Stimulated activated CD8-positive, alpha-beta memory T cell treated with anti-CD3 and anti-CD28 coated beads, Interleukin-15, amount 100 ng/mL, for 48 hours (primary cell): Measurements from ENCODE around the gene GOLGA8R.
A peak's percentile ranks its signal among the peaks of the same experiment; 100 is the strongest.
"Not testable (repeated sequence)": the region's sequence is repeated elsewhere in the genome, so short reads cannot be mapped to it uniquely, and the experiment has no call there.

Experiments
- DNase-seq, 2 donors: peaks; one replicate each; pipeline ENCODE4 v3.0.0-alpha.2; 2020; ENCODE audit warnings: low read depth in 2 of 2

GOLGA8R gene, protein sequence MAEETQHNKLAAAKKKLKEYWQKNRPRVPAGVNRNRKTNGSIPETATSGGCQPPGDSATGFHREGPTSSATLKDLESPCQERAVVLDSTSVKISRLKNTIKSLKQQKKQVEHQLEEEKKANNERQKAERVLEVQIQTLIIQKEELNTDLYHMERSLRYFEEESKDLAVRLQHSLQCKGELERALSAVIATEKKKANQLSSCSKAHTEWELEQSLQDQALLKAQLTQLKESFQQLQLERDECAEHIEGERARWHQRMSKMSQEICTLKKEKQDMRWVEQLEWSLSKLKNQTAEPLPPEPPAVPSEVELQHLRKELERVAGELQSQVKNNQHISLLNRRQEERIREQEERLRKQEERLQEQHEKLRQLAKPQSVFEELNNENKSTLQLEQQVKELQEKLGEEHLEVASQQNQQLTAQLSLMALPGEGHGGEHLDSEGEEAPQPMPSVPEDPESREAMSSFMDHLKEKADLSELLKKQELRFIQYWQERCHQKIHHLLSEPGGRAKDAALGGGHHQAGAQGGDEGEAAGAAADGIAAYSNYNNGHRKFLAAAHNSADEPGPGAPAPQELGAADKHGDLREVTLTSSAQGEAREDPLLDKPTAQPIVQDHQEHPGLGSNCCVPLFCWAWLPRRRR

DNA sequence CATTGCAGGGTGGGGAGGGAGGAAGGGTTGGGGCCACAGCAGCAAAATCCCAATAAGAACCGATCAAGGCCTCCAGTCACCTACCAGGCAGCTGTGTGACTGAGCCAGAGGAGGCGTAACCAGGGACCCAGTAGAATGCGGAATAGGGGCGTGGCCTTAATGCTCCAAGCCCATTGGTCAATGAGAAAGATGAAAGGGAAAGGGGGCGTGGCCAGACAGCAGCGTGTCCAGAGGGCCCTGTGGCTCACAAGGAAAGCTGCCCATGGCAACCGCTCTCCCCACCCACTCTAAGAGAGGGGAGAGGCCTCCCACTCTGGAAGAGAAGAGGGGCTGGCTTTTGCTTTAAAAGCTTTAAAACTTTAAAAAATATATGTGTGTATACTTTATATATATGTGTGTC lies at the start of gene GOLGA8R:
GOLGA8R (minus strand) TSS at position 101 of the 400 bp plus-strand sequence; CDS start at position 3, 98 bp downstream.
- DNase-seq: not testable (repeated sequence)

DNA sequence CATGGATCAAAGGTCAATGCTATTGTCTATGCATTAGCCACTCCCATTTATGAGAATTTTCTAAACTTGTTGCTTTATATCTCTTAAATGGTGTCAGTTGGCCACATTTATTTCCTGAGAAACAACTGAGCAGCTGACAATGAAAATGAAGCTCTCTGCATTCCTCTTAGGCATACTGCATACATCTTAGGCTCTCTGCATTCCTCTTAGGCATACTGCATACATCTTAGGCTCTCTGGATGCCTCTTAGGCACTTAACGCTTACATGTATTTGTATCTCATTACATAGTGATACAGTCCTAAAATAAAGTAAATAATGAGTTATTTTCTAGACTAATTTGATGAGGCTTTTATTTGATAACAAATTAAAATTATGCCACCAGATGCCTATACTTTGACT lies 49.8 kb upstream of the GOLGA8R start:
- DNase-seq: not testable (repeated sequence)

DNA sequence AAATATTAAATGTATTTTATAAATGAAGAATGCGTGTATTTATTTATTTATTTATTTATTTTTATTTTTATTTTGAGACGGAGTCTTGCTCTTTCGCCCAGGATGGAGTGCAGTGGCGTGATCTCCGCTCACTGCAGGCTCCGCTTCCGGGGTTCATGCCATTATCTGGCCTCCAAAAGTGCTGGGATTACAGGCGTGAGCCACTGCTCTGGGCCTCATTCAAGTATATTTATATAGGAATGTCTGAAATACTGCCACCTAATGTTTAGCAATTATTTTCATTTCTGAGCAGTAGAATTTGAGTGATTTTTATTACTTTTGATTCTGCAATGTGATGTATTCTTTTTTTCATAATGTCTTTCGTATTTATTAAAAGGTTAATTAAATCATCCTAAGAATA lies 48.1 kb upstream of the GOLGA8R start:
- DNase-seq: not testable (repeated sequence)

DNA sequence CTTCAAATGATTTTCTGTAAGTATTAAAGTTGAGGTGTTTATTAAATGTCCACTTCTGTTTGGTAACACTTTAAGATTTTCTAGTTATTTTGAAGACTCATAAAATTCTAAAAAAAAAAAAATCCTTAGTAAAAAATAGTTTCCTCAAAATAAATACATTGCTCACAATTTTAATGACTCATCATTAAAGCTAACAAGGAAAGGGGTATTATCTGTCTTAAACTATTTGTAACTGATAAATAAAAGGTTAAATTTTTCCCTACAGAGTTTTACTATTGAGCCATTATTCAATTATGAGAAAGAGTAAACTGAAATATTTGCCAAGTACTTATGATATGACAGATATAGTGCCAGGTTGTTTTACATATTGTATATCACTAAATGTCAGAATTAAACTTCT lies 38.6 kb upstream of the GOLGA8R start:
- DNase-seq: not testable (repeated sequence)

DNA sequence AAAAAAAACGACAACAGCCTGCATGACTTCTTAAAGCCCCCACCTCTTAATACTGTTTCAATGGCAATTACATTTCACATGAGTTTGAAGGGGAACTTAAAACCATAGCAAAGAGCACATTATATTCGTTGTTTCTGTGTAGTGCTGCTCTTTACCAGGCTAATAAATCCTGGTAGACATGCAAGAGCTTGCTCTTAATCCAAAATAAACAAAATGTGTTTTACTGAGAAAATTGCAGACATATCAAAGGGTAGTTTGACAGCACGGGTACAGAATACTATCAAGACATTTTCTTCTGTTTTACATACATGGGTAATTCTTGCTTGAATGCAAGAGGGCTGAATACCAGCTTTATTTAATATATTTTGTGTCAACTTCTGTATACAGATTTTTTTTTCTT lies 24.3 kb upstream of the GOLGA8R start:
- DNase-seq: not testable (repeated sequence)

DNA sequence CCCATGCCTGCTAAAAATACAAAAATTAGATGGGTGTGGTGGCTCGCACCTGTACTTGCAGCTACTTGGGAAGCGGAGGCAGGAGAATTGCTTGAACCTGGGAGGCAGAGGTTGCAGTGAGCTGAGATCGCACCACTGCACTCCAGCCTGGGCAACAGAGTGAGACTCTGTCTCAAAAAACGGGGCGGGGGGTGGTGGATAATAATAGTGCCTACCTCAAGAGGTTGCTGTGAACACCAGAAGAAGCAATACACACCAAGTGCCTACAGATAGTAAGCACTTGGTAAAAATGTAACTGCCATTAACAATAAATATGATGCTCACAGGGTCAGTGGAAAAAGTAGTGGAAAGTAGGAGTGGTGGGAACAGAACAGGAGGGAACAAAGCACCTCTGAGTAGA lies 21.8 kb upstream of the GOLGA8R start:
- DNase-seq: not testable (repeated sequence)

DNA sequence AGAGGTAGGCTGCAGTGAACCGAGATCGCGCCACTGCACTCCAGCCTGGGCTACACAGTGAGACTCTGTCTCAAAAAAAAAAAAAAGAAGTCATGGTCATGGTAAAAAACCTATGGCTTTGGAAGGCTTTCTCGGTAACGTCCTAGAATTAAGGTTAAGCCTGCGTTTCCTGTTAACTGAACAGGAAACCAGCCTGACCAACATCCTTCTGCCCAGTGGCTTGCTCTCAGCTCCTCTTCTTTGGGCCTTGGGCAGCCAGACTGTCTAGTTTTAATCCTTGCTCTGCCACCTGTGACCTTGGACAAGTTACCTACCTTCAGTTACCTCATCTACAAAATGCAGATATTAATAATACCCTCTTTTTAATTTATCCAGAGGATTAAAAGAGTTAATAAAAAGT lies 6.7 kb upstream of the GOLGA8R start:
- DNase-seq: not testable (repeated sequence)

DNA sequence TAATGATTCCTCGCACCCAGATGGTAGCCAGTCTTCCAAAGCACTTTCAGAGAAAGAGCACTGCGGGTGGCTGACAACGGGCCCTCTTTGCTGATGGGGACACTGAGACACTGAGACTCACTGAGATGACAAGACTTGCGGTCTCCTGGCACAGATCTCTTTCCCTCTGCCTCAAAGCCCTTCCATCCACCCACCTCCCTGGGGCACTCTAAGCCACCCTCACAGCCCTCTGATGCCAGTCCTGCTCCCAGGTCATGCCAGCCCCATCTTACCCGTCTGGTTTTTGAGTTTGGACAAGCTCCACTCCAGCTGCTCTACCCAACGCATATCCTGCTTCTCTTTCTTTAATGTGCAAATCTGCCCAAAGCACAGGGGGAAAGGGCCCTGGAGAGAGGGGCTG lies 6.4 kb downstream of the GOLGA8R start:
- not testable (repeated sequence) for DNase-seq

DNA sequence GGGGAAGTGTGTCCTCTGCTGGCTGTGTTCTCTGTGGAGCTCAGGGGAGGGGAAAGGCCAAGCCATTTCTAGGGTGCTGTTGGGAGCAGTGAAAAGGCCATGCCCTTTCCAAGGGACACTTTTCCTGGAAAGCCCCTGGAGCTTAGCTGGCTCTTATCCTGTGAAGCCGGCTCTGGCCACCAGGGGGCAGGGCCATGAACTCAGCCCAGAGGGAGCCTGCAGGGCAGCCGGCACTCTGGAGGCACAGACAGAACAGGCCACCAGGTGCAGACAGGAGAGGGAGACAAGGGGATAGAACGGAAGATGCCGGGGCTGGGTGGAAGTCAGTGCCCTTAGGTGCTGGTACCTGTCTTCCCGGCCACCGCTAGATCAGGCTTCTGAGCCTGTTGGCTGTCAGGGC lies 15.1 kb downstream of the GOLGA8R start:
- peak; percentile 21 to 48 for DNase-seq

DNA sequence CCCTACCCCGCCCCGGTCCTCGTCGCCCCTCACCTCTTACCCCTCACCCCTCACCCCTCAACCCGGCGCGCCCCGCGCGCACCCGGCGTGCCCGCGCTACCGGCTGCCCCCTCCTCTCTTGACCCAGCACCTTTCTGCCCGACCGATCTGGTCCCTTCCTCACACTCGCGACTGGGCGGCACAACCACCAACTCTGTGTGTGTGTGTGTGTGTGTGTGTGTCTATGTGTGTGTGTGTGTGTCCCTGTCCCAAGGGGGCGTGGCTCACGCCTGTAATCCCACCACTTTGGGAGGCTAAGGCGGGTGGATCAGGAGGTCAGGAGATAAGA lies 20.4 kb downstream of the GOLGA8R start:
- DNase-seq: not testable (repeated sequence)

DNA sequence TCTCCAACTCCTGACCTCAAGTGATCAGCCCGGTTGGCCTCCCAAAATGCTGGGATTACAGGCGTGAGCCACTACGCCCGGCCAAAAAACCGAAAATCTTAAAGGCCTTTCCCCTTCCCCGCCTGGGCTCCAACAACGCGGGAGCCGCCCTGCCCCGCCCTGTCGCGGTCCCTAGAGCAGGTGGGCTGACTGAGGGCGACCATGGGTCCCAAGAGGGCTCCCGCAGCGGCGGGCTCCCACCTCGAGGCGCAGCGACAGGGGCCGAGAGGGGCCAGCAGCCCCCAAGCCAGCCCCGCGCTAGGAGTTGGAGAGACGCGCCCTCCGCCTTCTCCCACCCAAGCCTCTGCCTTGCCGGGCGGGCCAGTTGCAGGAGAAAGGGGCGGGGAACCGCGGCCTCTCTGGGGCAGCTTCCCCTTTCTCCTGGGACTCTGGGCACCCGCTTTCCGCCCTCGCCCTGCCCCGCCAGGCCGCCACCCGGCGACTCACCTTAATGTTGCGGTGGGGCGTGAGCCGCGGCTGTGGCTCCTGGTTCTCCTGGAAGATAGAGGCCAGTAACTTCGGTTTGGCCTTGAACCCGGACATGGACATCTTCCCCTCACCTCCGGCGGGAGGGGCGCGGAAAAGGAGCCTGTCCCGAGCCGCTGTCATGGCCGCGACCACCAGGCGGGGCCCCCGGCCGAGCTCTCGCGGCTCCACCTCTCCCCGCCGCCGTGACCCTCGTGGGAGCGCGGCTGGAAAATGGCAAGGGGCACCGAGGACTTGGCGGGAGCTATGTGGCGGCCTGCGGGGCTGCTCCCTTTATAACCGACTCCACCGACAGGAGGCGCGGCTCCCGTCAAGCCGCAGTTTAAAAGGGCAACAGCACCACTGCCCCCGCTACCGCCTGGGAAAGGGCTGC lies 21.0 kb downstream of the GOLGA8R start, which contains the start of gene CHRFAM7A:
CHRFAM7A (minus strand) TSS at position 775 of the 898 bp plus-strand sequence. CDS start 10,189 bp downstream, outside the sequence.
- DNase-seq: not testable (repeated sequence)

DNA sequence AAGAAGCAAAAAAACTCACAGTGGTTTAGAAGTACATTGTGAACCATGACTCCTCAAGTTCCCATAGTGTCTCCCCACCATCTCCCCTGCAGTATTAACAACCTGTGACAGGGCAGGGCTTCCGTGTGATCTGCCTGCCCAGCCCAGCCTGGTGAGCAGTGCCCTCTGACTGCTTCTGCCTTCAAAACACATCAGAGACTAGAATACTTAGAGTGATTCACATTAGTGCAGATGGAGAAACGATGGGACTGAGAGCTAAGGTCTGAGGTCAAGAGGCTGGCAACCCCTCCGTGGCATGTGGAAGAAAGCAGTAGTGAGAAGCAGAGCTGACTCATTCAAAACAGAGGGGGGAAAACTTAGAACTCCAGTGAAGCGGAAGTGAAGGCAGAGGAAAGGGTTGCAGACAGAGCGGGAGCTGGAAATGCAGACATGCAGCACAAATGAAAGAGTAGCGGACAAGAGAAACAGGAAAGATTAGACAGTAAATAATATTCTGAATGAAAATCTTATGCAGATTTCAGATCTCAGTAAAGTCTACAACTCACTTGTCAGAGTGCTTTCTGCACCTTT lies 27.7 kb downstream of the GOLGA8R start:
- DNase-seq: not testable (repeated sequence)

DNA sequence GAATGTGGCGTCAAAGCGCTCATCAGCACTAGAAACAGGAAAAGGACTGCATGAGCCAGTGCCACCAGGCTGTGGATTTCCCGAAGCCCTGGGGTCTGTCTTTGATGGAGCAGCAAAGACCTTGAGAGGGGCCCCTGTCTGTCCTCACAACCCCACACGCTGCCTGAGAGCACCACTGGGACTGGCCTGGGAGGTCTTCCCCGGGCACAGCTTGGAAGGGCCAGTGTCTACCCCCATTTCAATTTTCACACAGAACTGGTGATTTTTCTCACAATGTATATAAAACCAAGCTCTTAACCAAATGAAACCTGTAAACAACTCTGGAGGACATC lies 37.0 kb downstream of the GOLGA8R start:
- not testable (repeated sequence) for DNase-seq

DNA sequence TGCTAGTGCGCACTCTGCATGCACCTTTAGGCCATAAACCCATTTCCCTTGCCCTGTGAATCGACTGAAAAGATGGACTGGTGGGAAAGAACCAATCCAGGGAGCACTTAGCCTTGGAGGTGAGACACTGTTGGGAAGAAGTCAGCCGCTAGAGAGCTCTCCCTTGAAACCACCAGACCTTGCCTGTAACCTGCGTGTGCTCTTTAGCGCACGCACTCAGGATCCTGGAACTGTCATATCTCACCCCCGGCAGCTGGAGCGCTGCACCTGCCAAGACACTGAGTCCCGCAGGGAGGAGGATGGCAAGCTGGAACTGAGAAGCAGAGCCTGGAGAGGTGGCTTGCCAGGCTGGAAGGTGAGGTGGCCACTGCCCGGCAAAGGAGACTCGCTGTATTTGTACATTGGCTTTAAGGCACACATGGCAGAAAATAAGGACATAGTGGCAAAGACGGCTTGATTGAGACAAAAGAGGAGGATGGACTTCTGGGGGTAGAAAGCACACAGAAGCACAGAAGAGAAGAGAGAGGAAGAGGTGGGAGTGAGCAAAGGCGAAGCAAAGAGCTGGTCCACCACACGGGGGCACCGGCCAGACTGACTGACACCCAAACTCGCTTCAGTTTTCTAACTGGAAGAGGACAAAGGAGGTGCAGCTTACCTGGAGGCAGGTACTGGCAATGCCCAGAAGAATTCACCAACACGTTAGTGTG lies 37.5 kb downstream of the GOLGA8R start:
- not testable (repeated sequence) for DNase-seq

DNA sequence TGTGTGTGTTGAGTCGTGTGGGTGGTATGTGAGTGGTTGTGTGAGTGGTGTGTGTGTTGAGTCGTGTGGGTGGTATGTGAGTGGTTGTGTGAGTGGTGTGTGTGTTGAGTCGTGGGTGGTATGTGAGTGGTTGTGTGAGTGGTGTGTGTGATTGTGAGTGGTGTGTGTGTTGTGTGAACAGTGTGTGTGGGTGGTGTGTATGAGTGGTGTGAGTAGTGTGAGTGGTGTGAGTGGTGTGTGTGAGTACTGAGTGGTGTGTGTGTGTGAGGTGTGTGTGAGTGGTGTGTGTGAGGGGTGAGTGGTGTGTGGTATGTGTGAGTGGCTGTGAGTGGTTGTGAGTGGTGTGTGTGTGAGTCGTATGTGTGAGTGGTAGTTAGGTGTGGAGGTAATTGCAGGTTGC lies 38.2 kb downstream of the GOLGA8R start:
- not testable (repeated sequence) for DNase-seq

DNA sequence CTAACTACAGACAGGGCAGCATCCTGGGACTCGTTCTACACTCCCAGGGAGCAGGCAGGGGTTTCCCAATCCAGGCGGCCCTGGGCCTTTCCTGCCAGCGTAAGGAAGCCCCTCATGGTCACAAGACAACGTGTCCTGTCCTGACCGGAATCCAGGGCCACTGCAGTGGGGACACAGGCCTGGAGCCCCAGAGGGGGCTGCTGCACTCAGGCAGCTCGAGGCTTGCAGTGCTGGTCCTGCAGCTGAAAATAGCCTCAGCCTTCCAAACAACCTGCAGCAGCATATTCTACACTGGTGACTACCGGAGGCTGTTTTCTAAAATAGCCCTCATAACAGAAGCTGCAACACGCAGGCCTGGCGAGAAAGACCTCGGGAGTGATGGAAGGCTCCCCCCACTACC lies 39.2 kb downstream of the GOLGA8R start:
- DNase-seq: not testable (repeated sequence)

DNA sequence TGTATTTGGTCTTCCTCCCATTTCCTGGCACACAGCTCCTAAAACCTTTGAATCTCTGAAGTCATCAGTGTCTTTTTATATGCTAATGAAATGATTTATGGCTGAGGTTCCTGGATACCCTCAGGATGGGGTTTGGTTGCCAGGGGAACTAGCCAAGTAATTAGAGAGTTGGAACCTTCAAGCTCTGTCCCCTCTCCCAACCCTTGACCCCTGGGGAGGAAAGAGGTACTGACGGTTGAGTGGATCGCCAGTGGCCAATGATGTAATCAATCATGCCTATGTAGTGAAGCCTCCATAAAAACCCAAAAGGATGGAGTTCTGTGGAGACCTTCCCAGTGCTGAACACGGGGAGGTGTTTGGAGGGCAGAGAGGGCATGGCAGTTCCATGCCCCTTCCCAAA lies 45.8 kb downstream of the GOLGA8R start:
- not testable (repeated sequence) for DNase-seq

DNA sequence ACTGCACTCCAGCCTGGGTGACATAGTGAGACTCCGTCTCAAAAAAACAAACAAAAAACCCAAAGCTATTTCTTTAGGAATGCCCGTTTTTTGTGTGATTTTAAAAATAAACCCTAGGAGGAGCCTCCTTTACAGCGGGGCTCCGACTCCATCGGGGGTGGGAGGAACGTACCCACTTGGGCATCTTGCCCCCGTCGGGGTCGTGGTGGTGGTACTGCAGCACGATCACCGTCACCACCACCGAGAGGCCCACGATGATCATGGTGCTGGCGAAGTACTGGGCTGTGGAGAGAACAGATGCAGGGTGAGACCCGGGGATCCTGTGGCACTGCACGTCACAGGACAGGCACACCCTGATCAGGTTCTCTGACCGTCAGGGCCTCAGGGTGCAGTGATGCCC lies 46.8 kb downstream of the GOLGA8R start:
- not testable (repeated sequence) for DNase-seq

DNA sequence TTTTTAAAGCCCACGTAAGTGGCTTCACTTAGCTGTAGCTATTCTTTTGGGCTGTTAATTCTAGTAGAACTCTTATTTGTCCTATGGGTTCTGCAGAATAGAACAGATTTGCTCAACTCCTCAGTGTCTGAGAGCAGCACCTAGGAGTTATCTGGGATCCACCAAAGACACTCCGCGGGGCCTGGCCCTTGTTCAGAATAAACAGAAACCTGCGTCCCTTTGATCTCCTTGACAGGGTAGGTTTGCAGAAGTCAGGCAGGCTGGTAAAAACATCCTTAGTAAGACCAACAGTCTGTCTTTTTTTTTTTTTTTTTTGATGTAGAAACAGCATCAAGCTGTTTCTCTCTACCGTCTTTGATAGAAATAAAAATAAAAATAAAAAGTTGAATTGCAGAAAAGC lies 52.7 kb downstream of the GOLGA8R start:
- not testable (repeated sequence) for DNase-seq

DNA sequence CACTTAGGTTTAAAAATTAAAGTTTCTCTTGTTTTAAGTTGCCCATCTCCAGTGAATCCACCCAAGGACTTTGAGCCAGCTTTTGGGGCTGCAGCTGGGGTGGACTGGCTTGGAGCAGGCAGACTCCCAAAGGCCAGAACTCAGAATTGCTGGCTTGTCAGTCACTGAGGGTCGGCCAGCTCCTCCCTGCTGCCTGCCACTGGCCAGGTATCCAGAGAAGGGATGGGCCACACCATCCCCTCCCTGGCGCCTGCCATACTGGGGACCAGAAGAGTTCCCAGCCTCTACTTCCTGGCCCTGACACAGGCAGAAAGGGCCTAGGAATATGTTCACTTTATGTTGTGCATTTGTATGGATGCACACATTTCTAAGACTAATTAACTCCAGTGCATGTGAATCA lies 53.1 kb downstream of the GOLGA8R start:
- DNase-seq: not testable (repeated sequence)

DNA sequence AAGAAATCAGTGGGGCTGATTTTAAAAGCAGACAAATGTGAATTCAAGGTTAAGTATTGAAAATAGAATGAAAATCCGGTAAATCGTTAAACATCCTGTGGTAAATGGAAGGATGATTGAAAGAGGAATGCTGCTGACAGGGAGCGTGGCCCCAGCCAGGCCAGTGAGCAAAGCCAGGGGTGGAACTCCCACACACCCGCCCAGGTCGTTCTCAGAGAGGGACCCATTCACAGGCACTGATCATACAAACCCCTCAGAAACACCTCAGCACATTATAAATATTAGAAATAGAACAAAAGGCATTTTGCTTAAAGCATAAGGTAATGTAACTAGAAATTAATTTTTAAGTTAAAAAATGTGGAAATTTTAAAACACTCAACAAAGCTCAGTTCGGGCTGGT lies 59.0 kb downstream of the GOLGA8R start:
- not testable (repeated sequence) for DNase-seq
